Panc1 (cell line): ENCODE measurements around the gene JDP2. TPM values are rescaled to one million over a fixed set of nuclear protein-coding genes. Genes with fewer than 3 reads are reported as not detected.

ENCODE experiments used
- ATAC-seq: fragments of 200-7000 bp; cut with Tn5 transposase; 2 replicates; pipeline ENCODE4 v1.9.1; 2020; ENCODE audit warnings: mild to moderate bottlenecking, moderate library complexity
- BruUV-seq: library from RNA; stranded (reverse); fragments of 400-500 nt; replicated peaks from 2 replicates; lab custom pipeline; 2021; lab: Mats Ljungman, UMichigan
- CTCF ChIA-PET: fragments of 300-600 bp; sonication (Branson Sonifier 250); formaldehyde crosslinking; loops from one replicate; lab custom pipeline; 2022; ENCODE audit warnings: antibody characterized with exemption; lab: Charles Lee
- POLR2A ChIA-PET: fragments of 300-600 bp; sonication (Branson Sonifier 250); formaldehyde crosslinking; loops from one replicate; lab custom pipeline; 2022; ENCODE audit warnings: antibody characterized with exemption; lab: Charles Lee
- DNase-seq: peaks from one replicate; pipeline ENCODE4 v3.0.0-alpha.2; 2010; ENCODE audit warnings: low read depth, low spot score
- H3K27ac ChIP-seq: 2 replicates; pipeline ENCODE4 v1.5.1; 2011; ENCODE audit warnings: mild to moderate bottlenecking, low read length, inconsistent platforms
- H3K27me3 ChIP-seq: fragments of 200-500 bp; sonication (Bioruptor generic); 2 replicates; pipeline ENCODE4 v1.6.0; 2014; ENCODE audit warnings: low read length, inconsistent platforms; ENCODE audit not compliant: control insufficient read depth, insufficient read depth
- H3K36me3 ChIP-seq: fragments of 200-500 bp; sonication (Bioruptor generic); 2 replicates; pipeline ENCODE4 v1.5.1; 2014; ENCODE audit warnings: inconsistent platforms, mild to moderate bottlenecking, low read length, moderate library complexity; ENCODE audit not compliant: control insufficient read depth, insufficient read depth
- H3K4me1 ChIP-seq: 2 replicates; pipeline ENCODE4 v1.5.1; 2011; ENCODE audit warnings: inconsistent platforms, mild to moderate bottlenecking, low read length, moderate library complexity; ENCODE audit not compliant: control insufficient read depth, insufficient read depth
- H3K4me3 ChIP-seq, 2 experiments: 2 replicates each; pipeline ENCODE4 v1.5.1; 2011 to 2012; ENCODE audit warnings: low read depth in 2 of 2, low read length in 2 of 2, mild to moderate bottlenecking in 2 of 2, inconsistent platforms in 1 of 2, moderate library complexity in 1 of 2
- H3K9me3 ChIP-seq: fragments of 200-500 bp; sonication (Bioruptor generic); 2 replicates; pipeline ENCODE4 v1.5.1; 2014; ENCODE audit warnings: low read depth, mild to moderate bottlenecking, inconsistent platforms, low read length, moderate library complexity; ENCODE audit not compliant: control insufficient read depth, insufficient read depth
- CTCF ChIP-seq: fragments of 450-650 bp; IDR thresholded peaks from 2 replicates; pipeline ENCODE4 v1.5.1; 2017; ENCODE audit warnings: mild to moderate bottlenecking
- POLR2AphosphoS5 ChIP-seq: IDR thresholded peaks from 2 replicates; pipeline ENCODE4 v1.6.1; 2012; ENCODE audit warnings: mild to moderate bottlenecking, low read depth, low read length, moderate library complexity
- REST ChIP-seq, 2 experiments: IDR thresholded peaks; 2 replicates each; pipeline ENCODE4 v1.6.1; 2011 to 2012; ENCODE audit warnings: low read depth in 2 of 2, control low read depth in 1 of 2, low read length in 1 of 2, mild to moderate bottlenecking in 1 of 2, moderate library complexity in 1 of 2; ENCODE audit not compliant: insufficient read depth in 1 of 2
- SIN3A ChIP-seq: IDR thresholded peaks from 2 replicates; pipeline ENCODE4 v1.6.1; 2012; ENCODE audit warnings: low read depth, mild to moderate bottlenecking, low read length, moderate library complexity, borderline replicate concordance; ENCODE audit not compliant: insufficient read depth
- TCF7L2 ChIP-seq: IDR thresholded peaks from 2 replicates; pipeline ENCODE4 v1.6.1; 2011; ENCODE audit warnings: mild to moderate bottlenecking, low read depth, low read length, inconsistent platforms
- in situ Hi-C: cut with HindIII; loops from 2 replicates; pipeline ENCODE4 v1.10.0; 2016; ENCODE audit warnings: low sequenced_read_pairs, low pct_unique_long_range_greater_than_20kb
- intact Hi-C: fragments of 100-400 bp; cut with micrococcal nuclease; formaldehyde crosslinking; loops from one replicate; pipeline ENCODE4 v1.10.0; 2022; ENCODE audit not compliant: unreplicated experiment
- total RNA-seq: library from RNA; stranded (reverse); gene quantifications from one replicate; pipeline ENCODE4 v1.2.1, GENCODE V29; 2021; ENCODE audit not compliant: unreplicated experiment

Gene JDP2
- total RNA-seq, 1 experiment from 2014 or later, result 17.5 TPM

GRCh38 chr14:75432411-75432810 is 4.6 kb downstream of the JDP2 start:
- Histone ChIP-seq H3K4me3 (no peak overlapping the region), H3K27me3 (no peaks in the 10 kb centered on the region), H3K4me1 (peaks cover 18% of the 10 kb centered on the region), H3K9me3 (no peaks in the 10 kb centered on the region), H3K36me3 (no peaks in the 10 kb centered on the region), H3K27ac (no peak overlapping the region)
- intact Hi-C loops, result no loop called here
- TF ChIP-seq POLR2AphosphoS5, result no peak
- no peak for TF ChIP-seq TCF7L2
- TF ChIP-seq CTCF, result no peak
- no peak for TF ChIP-seq REST (IDR thresholded peaks at IDR 0.05; ENCODE audit: insufficient read depth in 1 of 2, low read depth in 2 of 2, low read length in 1 of 2)
- TF ChIP-seq SIN3A, result no peak
- DNase-seq (no peak), ATAC-seq (no peak)
- BruUV-seq, result no TSS peak
- ChIA-PET CTCF (no interaction called here), POLR2A (no interaction called here)
- in situ Hi-C loops, result no loop called here

DNA sequence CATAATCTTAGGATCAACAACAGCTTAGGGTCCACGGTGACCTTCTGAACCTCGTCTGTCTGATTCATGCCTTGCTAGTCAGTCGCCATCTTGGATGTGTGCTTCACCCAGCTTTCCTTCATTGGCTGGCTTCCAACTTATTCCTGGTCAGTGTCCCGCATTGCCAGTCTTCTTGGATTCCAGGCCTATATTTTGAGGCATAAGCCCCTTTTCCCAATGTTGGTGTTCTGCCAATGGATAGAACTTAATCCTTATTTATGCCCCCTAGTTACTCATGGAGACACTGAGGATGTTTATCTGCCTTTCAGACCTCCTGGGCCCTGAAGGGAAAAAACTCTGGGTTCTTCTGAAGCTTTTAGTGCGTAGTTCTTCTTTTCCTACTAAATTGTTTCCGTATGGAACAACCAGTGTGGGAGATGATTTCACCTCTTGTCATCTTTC is 5.8 kb downstream of the JDP2 start:
- BruUV-seq, result no TSS peak
- no peaks in the 10 kb centered on the region for H3K27me3 ChIP-seq
- ATAC-seq, result no peak
- no peak overlapping the region for H3K4me3 ChIP-seq
- H3K4me1 ChIP-seq, result peaks cover 18% of the 10 kb centered on the region
- no peaks in the 10 kb centered on the region for H3K36me3 ChIP-seq
- CTCF ChIA-PET, result interaction anchor here (0.7 kb wide), 1 partner anchor 131 kb away, joined by 5 read pairs; no protein-coding TSS in a partner anchor
- intact Hi-C loops, result no loop called here
- POLR2A ChIA-PET, result interaction anchor here (0.6 kb wide), 2 partner anchors 64 to 134 kb away, joined by 3 to 6 read pairs; no protein-coding TSS in a partner anchor
- H3K9me3 ChIP-seq, result no peaks in the 10 kb centered on the region
- in situ Hi-C loops, result no loop called here
- TF ChIP-seq POLR2AphosphoS5, result no peak
- no peak for TF ChIP-seq CTCF
- TF ChIP-seq SIN3A, result no peak
- TF ChIP-seq TCF7L2, result no peak
- TF ChIP-seq REST (IDR thresholded peaks at IDR 0.05; ENCODE audit: insufficient read depth in 1 of 2, low read depth in 2 of 2, low read length in 1 of 2), result no peak
- no peak overlapping the region for H3K27ac ChIP-seq
- DNase-seq, result no peak
